ENCODE measurements around the gene FUBP1.

DNA sequence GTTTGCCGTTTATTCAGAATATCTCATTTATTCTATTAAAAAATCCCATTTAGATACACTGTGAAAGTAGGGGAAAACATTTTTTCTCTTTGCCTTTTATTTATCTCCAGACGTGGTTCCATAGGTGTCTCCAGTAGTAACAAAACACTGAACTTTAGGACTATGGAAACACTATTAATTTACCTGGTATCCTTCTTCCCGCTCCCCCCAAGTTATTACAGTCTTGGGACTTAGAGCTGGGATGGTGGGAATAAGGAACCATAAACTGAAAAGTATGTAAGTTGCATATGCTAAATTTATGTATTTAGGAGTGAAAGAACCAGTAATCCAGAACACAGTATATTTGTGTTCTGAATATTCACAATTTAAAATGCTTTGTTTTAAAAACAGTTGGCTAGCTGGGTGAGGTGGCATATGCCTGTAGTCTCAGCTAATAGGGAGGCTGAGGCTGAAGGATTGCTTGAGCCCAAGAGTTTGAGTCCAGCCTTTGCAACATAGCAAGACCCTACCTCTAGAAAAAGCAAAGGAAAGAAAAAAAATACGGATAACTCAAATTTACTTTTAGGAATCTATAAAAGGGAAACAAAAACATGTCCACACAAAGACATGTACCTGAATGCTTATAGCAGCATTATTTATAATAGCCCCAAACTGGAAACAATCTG is 28.9 kb upstream of the FUBP1 start:
- TF ChIP-seq EZH2 (IDR thresholded peaks at IDR 0.05; ENCODE audit: low read depth, low read length, severe bottlenecking) (no peak), RFX5 (IDR thresholded peaks at IDR 0.05; ENCODE audit: borderline replicate concordance, low read depth, low read length) (no peak)
- TF ChIP-seq, protein P1, sequence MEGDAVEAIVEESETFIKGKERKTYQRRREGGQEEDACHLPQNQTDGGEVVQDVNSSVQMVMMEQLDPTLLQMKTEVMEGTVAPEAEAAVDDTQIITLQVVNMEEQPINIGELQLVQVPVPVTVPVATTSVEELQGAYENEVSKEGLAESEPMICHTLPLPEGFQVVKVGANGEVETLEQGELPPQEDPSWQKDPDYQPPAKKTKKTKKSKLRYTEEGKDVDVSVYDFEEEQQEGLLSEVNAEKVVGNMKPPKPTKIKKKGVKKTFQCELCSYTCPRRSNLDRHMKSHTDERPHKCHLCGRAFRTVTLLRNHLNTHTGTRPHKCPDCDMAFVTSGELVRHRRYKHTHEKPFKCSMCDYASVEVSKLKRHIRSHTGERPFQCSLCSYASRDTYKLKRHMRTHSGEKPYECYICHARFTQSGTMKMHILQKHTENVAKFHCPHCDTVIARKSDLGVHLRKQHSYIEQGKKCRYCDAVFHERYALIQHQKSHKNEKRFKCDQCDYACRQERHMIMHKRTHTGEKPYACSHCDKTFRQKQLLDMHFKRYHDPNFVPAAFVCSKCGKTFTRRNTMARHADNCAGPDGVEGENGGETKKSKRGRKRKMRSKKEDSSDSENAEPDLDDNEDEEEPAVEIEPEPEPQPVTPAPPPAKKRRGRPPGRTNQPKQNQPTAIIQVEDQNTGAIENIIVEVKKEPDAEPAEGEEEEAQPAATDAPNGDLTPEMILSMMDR (IDR thresholded peaks at IDR 0.05; ENCODE audit: control extremely low read depth in 1 of 3, insufficient read depth in 1 of 3, low read depth in 1 of 3, low read length in 3 of 3), result no peak

All from H1 (cell line).